Renal cortical epithelial cell (primary cell): ENCODE results near the gene RIT2. TPM values are rescaled to one million over a fixed set of nuclear protein-coding genes. Genes with fewer than 3 reads are reported as not detected.
"Not testable (repeated sequence)": the region's sequence is repeated elsewhere in the genome, so short reads cannot be mapped to it uniquely, and the experiment has no call there.

Experiments used
- DNase-seq: peaks from one replicate; pipeline ENCODE4 v3.0.0-alpha.2; 2011; ENCODE audit warnings: low read depth
- total RNA-seq: library from RNA; depleted of rRNA; stranded (reverse); fragments of >200 nt; gene quantifications from 2 replicates; pipeline ENCODE4 v1.2.3, GENCODE V29; 2014

Gene RIT2
- total RNA-seq, 1 donor from 2014 or later = not detected

- DNase-seq = no peak
These were observed 355.2 kb downstream of the RIT2 start for GRCh38 chr18:42760290-42760689.

- no peak for DNase-seq
These were observed 356.6 kb downstream of the RIT2 start for GRCh38 chr18:42758852-42759251.

- DNase-seq = no peak
These were observed 359.3 kb downstream of the RIT2 start for GRCh38 chr18:42756214-42756613.

GRCh38 chr18:42752916-42753315, 362.6 kb downstream of the RIT2 start:
- DNase-seq = no peak

GRCh38 chr18:42746794-42747193, 368.7 kb downstream of the RIT2 start:
- no peak for DNase-seq

- no peak for DNase-seq
These were observed 369.6 kb downstream of the RIT2 start for GRCh38 chr18:42745931-42746330.

GRCh38 chr18:42745171-42745570, 370.3 kb downstream of the RIT2 start:
- DNase-seq = peak; percentile 39

GRCh38 chr18:42743373-42744138, 371.9 kb downstream of the RIT2 start:
- DNase-seq = no peak

- DNase-seq = no peak
These were observed 372.5 kb downstream of the RIT2 start for GRCh38 chr18:42742969-42743368.

- DNase-seq = no peak
These were observed 373.0 kb downstream of the RIT2 start for GRCh38 chr18:42742474-42742873.

GRCh38 chr18:42741805-42742347, 373.6 kb downstream of the RIT2 start:
- not testable (repeated sequence) for DNase-seq

GRCh38 chr18:42741299-42741698, 374.2 kb downstream of the RIT2 start:
- not testable (repeated sequence) for DNase-seq

- peak; percentile 44 for DNase-seq
These were observed 379.4 kb downstream of the RIT2 start for GRCh38 chr18:42736074-42736473.

- DNase-seq = no peak
These were observed 381.0 kb downstream of the RIT2 start for GRCh38 chr18:42734520-42734919.

- DNase-seq = no peak
These were observed 385.2 kb downstream of the RIT2 start for GRCh38 chr18:42730272-42730671.

GRCh38 chr18:42719221-42719620, 396.3 kb downstream of the RIT2 start:
- peak; percentile 88 for DNase-seq

- no peak for DNase-seq
These were observed 403.4 kb downstream of the RIT2 start for GRCh38 chr18:42712065-42712464.

GRCh38 chr18:42707080-42707479, 408.4 kb downstream of the RIT2 start:
- no peak for DNase-seq

- DNase-seq = peak; percentile 63
These were observed 408.9 kb downstream of the RIT2 start for GRCh38 chr18:42706618-42707017.

- no peak for DNase-seq
These were observed 409.4 kb downstream of the RIT2 start for GRCh38 chr18:42706029-42706608.
